Ovary (tissue), 3 donors: ENCODE data around the gene ANK3.

Experiments used
- CTCF ChIP-seq, 3 donors: fragments of 450-650 bp in 2 of 3; fragments of 200-600 bp in 1 of 3; IDR thresholded peaks; one replicate each; pipeline versions ENCODE4 v1.5.1 to v1.8.0; 2016 to 2022; ENCODE audit warnings: antibody characterized with exemption in 3 of 3, mild to moderate bottlenecking in 1 of 3
- EP300 ChIP-seq: sonication (generic); formaldehyde crosslinking; IDR thresholded peaks from one replicate; pipeline ENCODE4 v1.6.1; 2017; ENCODE audit warnings: antibody characterized with exemption
- POLR2A ChIP-seq: fragments of 450-650 bp; IDR thresholded peaks from one replicate; pipeline ENCODE4 v1.6.1; 2017; ENCODE audit warnings: antibody characterized with exemption, mild to moderate bottlenecking, moderate library complexity
- donor health status: DM: no; HTN: no; CAD: no.

DNA sequence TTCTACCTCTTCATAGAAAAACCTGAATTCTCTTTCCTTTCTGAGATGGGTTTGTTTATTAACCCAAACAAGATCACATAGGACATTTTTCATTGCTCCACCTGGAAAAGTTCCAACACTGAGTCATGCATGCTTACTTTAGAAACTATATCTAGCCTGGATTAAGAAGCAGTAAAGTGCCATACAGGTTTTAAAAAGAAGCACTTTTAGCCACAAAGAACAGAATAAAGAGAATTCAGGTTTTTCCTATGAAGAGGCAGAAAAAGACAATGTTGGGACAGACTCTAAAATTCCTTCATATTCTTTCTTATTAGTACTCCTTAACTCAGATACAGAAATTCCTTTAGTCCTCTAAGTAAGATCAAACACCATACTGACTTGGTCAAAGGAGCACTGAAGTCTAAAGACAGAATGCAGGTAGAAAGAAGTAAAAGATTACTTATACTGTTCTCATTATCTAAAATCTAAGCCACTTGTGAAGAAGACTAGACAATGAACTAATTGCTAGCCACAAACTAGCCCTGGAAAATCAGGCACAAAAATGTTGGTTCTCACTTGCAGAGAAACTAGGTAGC lies 241.3 kb downstream of the ANK3 start:
- no peak for TF ChIP-seq POLR2A
- TF ChIP-seq CTCF (IDR thresholded peaks at IDR 0.05) = no peak
- TF ChIP-seq EP300 = no peak
